Astrocyte (in vitro differentiated cells and primary cell): ENCODE data around the gene MTURN. TPM values are rescaled to one million over a fixed set of nuclear protein-coding genes. Genes with fewer than 3 reads are reported as not detected.

Experiments used
- DNase-seq: peaks from one replicate; pipeline ENCODE4 v3.0.0-alpha.2; 2010; ENCODE audit warnings: low read depth
- FAIRE-seq: peaks from 2 replicates; lab custom pipeline; 2011; peaks lifted over from hg19 to GRCh38; lab: Jason Lieb, UNC
- H2AFZ ChIP-seq: 2 replicates; pipeline ENCODE4 v1.6.0; 2012; ENCODE audit warnings: low read depth, low read length, inconsistent platforms
- H3K27ac ChIP-seq: 2 replicates; pipeline ENCODE4 v1.5.1; 2011; ENCODE audit warnings: low read depth, low read length, inconsistent platforms
- H3K27me3 ChIP-seq: 2 replicates; pipeline ENCODE4 v1.6.0; 2011; ENCODE audit warnings: low read length, inconsistent platforms; ENCODE audit not compliant: insufficient read depth
- H3K36me3 ChIP-seq: 2 replicates; pipeline ENCODE4 v1.5.1; 2011; ENCODE audit warnings: low read length, inconsistent platforms; ENCODE audit not compliant: insufficient read depth
- H3K4me1 ChIP-seq: 2 replicates; pipeline ENCODE4 v1.5.1; 2011; ENCODE audit warnings: low read length, inconsistent platforms; ENCODE audit not compliant: insufficient read depth
- H3K4me2 ChIP-seq: 2 replicates; pipeline ENCODE4 v1.6.0; 2012; ENCODE audit warnings: low read length, inconsistent platforms
- H3K4me3 ChIP-seq: 2 replicates; pipeline ENCODE4 v1.5.1; 2011; ENCODE audit warnings: low read depth, mild to moderate bottlenecking, low read length, inconsistent platforms; ENCODE audit not compliant: insufficient read depth
- H3K79me2 ChIP-seq: 2 replicates; pipeline ENCODE4 v1.6.0; 2012; ENCODE audit warnings: mild to moderate bottlenecking, low read length, inconsistent platforms; ENCODE audit not compliant: insufficient read depth
- H3K9ac ChIP-seq: 2 replicates; pipeline ENCODE4 v1.6.0; 2012; ENCODE audit warnings: mild to moderate bottlenecking, low read length, inconsistent platforms
- H3K9me3 ChIP-seq: 2 replicates; pipeline ENCODE4 v1.5.1; 2012; ENCODE audit warnings: low read depth, mild to moderate bottlenecking, low read length, inconsistent platforms; ENCODE audit not compliant: insufficient read depth
- H4K20me1 ChIP-seq: 2 replicates; pipeline ENCODE4 v1.6.0; 2012; ENCODE audit warnings: low read length, inconsistent platforms; ENCODE audit not compliant: insufficient read depth
- H3K27ac Mint-ChIP-seq: one replicate; pipeline ENCODE4 v1.8.0; 2021; ENCODE audit warnings: mild to moderate bottlenecking, mixed read lengths; ENCODE audit not compliant: unreplicated experiment
- H3K27me3 Mint-ChIP-seq: one replicate; pipeline ENCODE4 v1.8.0; 2021; ENCODE audit warnings: low read depth, mixed read lengths; ENCODE audit not compliant: unreplicated experiment
- H3K36me3 Mint-ChIP-seq: one replicate; pipeline ENCODE4 v1.8.0; 2021; ENCODE audit warnings: low read depth, mixed read lengths; ENCODE audit not compliant: unreplicated experiment
- H3K4me1 Mint-ChIP-seq: one replicate; pipeline ENCODE4 v1.8.0; 2021; ENCODE audit warnings: low read depth, mixed read lengths; ENCODE audit not compliant: unreplicated experiment
- H3K4me3 Mint-ChIP-seq: one replicate; pipeline ENCODE4 v1.8.0; 2021; ENCODE audit warnings: mild to moderate bottlenecking, moderate library complexity, mixed read lengths; ENCODE audit not compliant: unreplicated experiment
- H3K9me3 Mint-ChIP-seq: one replicate; pipeline ENCODE4 v1.8.0; 2021; ENCODE audit warnings: mild to moderate bottlenecking, mixed read lengths; ENCODE audit not compliant: unreplicated experiment
- CTCF ChIP-seq: IDR thresholded peaks from 2 replicates; pipeline ENCODE4 v1.5.1; 2011; ENCODE audit warnings: low read depth, mild to moderate bottlenecking, inconsistent platforms, low read length, moderate library complexity; ENCODE audit not compliant: insufficient read depth
- EZH2 ChIP-seq: IDR thresholded peaks from 2 replicates; pipeline ENCODE4 v1.6.1; 2012; ENCODE audit warnings: mild to moderate bottlenecking, low read length, inconsistent platforms; ENCODE audit not compliant: insufficient read depth
- total RNA-seq: library from RNA; stranded (reverse); gene quantifications from 2 replicates; pipeline ENCODE4 v1.2.1, GENCODE V29; 2021

Gene MTURN
- total RNA-seq, 1 donor from 2014 or later: 9.3 TPM

GRCh38 chr7:30148426-30148825 lies 13.6 kb downstream of the MTURN start:
- no peak overlapping the region for H2AFZ ChIP-seq
- TF ChIP-seq EZH2: no peak
- no peak for TF ChIP-seq CTCF
- H3K27ac Mint-ChIP-seq: no peak overlapping the region
- FAIRE-seq (no peak), DNase-seq (no peak)
- no peak overlapping the region for H3K27ac ChIP-seq
- peaks cover 6% of the 10 kb centered on the region for H3K4me1 ChIP-seq
- no peaks in the 10 kb centered on the region for H3K36me3 ChIP-seq
- H3K27me3 Mint-ChIP-seq: no peaks in the 10 kb centered on the region
- no peak overlapping the region for H3K4me3 Mint-ChIP-seq
- H3K4me2 ChIP-seq: no peak overlapping the region
- no peaks in the 10 kb centered on the region for H3K27me3 ChIP-seq
- no peaks in the 10 kb centered on the region for H3K9me3 Mint-ChIP-seq
- no peaks in the 10 kb centered on the region for H3K79me2 ChIP-seq
- peaks cover 8% of the 10 kb centered on the region for H3K4me1 Mint-ChIP-seq
- no peaks in the 10 kb centered on the region for H3K9me3 ChIP-seq
- H3K36me3 Mint-ChIP-seq: peaks cover 11% of the 10 kb centered on the region
- no peak overlapping the region for H3K4me3 ChIP-seq
- H4K20me1 ChIP-seq: no peaks in the 10 kb centered on the region
- no peak overlapping the region for H3K9ac ChIP-seq

GRCh38 chr7:30148951-30149459 lies 14.2 kb downstream of the MTURN start:
- Histone ChIP-seq H3K4me1 (peaks cover 6% of the 10 kb centered on the region), H2AFZ (no peak overlapping the region), H4K20me1 (no peaks in the 10 kb centered on the region), H3K4me3 (no peak overlapping the region), H3K36me3 (no peaks in the 10 kb centered on the region), H3K79me2 (no peaks in the 10 kb centered on the region), H3K9ac (no peak overlapping the region), H3K27me3 (no peaks in the 10 kb centered on the region), H3K9me3 (no peaks in the 10 kb centered on the region), H3K4me2 (no peak overlapping the region), H3K27ac (no peak overlapping the region)
- H3K36me3 Mint-ChIP-seq: peaks cover 11% of the 10 kb centered on the region
- DNase-seq (no peak), FAIRE-seq (no peak)
- H3K4me3 Mint-ChIP-seq: no peak overlapping the region
- peaks cover 3% of the 10 kb centered on the region for H3K4me1 Mint-ChIP-seq
- TF ChIP-seq CTCF: no peak
- H3K27me3 Mint-ChIP-seq: no peaks in the 10 kb centered on the region
- H3K9me3 Mint-ChIP-seq: no peaks in the 10 kb centered on the region
- no peak overlapping the region for H3K27ac Mint-ChIP-seq

- no peak for FAIRE-seq
Measured at GRCh38 chr7:30149640-30150272, 15.0 kb downstream of the MTURN start.

More at GRCh38 chr7:30149640-30150272, 15.0 kb downstream of the MTURN start:
- Histone ChIP-seq H3K4me1 (peaks cover 6% of the 10 kb centered on the region), H4K20me1 (no peaks in the 10 kb centered on the region), H3K36me3 (peaks cover 3% of the 10 kb centered on the region), H3K9me3 (no peaks in the 10 kb centered on the region), H3K4me3 (no peak overlapping the region), H3K27ac (no peak overlapping the region), H3K27me3 (no peaks in the 10 kb centered on the region), H3K4me2 (no peak overlapping the region), H3K9ac (no peak overlapping the region), H2AFZ (no peak overlapping the region), H3K79me2 (no peaks in the 10 kb centered on the region)
- no peak overlapping the region for H3K27ac Mint-ChIP-seq
- H3K9me3 Mint-ChIP-seq: no peaks in the 10 kb centered on the region
- no peaks in the 10 kb centered on the region for H3K27me3 Mint-ChIP-seq
- peaks cover 13% of the 10 kb centered on the region for H3K36me3 Mint-ChIP-seq
- no peak for TF ChIP-seq CTCF
- DNase-seq: no peak
- H3K4me3 Mint-ChIP-seq: no peak overlapping the region
- no peaks in the 10 kb centered on the region for H3K4me1 Mint-ChIP-seq
